H1 (cell line): ENCODE results near the gene ALDOA. TPM values are rescaled to one million over a fixed set of nuclear protein-coding genes. Genes with fewer than 3 reads are reported as not detected.

Experiments
- CTCF ChIA-PET: fragments of 300-600 bp; sonication (Branson Sonifier 250); formaldehyde crosslinking; loops from one replicate; lab custom pipeline; 2021; ENCODE audit not compliant: partially characterized antibody; lab: Charles Lee
- POLR2A ChIA-PET: fragments of 300-600 bp; sonication (Branson Sonifier 250); formaldehyde crosslinking; loops from one replicate; lab custom pipeline; 2021; ENCODE audit warnings: inconsistent platforms; ENCODE audit not compliant: partially characterized antibody; lab: Charles Lee
- DNase-seq, 2 experiments: peaks; one replicate each; pipeline versions ENCODE4 v3.0.0 to v3.0.0-alpha.2; 2010 to 2022; ENCODE audit warnings: low spot score in 2 of 2, low read depth in 1 of 2, mixed read lengths in 1 of 2
- FAIRE-seq: peaks from 2 replicates; lab custom pipeline; 2011; peaks lifted over from hg19 to GRCh38; lab: Jason Lieb, UNC
- H2AFZ ChIP-seq: 2 replicates; pipeline ENCODE4 v1.8.1; 2012; ENCODE audit warnings: low read length, inconsistent platforms
- H2AK5ac ChIP-seq: 2 replicates; pipeline ENCODE4 v1.6.1; 2013; ENCODE audit warnings: low read depth, low read length
- H2BK120ac ChIP-seq: replicated peaks from 2 replicates; pipeline ENCODE3; 2013; ENCODE audit warnings: low read depth, low read length, inconsistent platforms
- H2BK12ac ChIP-seq: 2 replicates; pipeline ENCODE4 v1.6.1; 2013; ENCODE audit warnings: low read depth, low read length
- H2BK15ac ChIP-seq: 2 replicates; pipeline ENCODE4 v1.6.1; 2013; ENCODE audit warnings: low read length
- H2BK20ac ChIP-seq: 2 replicates; pipeline ENCODE4 v1.6.1; 2013; ENCODE audit warnings: low read length
- H2BK5ac ChIP-seq: 2 replicates; pipeline ENCODE4 v1.6.1; 2013; ENCODE audit warnings: low read depth, low read length
- H3K14ac ChIP-seq: 2 replicates; pipeline ENCODE4 v1.6.1; 2013; ENCODE audit warnings: inconsistent platforms; ENCODE audit not compliant: insufficient read length
- H3K18ac ChIP-seq: 2 replicates; pipeline ENCODE4 v1.6.1; 2013; ENCODE audit warnings: low read length; ENCODE audit errors: extremely low read depth
- H3K23ac ChIP-seq: 2 replicates; pipeline ENCODE4 v1.6.1; 2013; ENCODE audit warnings: inconsistent platforms; ENCODE audit not compliant: insufficient read length
- H3K23me2 ChIP-seq: 2 replicates; pipeline ENCODE4 v1.6.1; 2013; ENCODE audit warnings: low read depth, low read length
- H3K27ac ChIP-seq: 2 replicates; pipeline ENCODE4 v1.6.1; 2011; ENCODE audit warnings: low read depth, low read length, inconsistent platforms
- H3K27me3 ChIP-seq, 4 experiments: replicated peaks in 1 of 4; 1 replicate in 1 of 4; 2 replicates in 3 of 4; pipeline versions ENCODE4 v1.6.1 to v1.8.1; 2011 to 2013; ENCODE audit warnings: low read length in 3 of 4, mild to moderate bottlenecking in 3 of 4, inconsistent platforms in 2 of 4, mixed read lengths in 2 of 4, moderate library complexity in 1 of 4; ENCODE audit not compliant: control insufficient read depth in 3 of 4, insufficient read depth in 3 of 4; ENCODE audit errors: extremely low read depth in 1 of 4
- H3K36me3 ChIP-seq, 4 experiments: 2 replicates each; pipeline versions ENCODE4 v1.6.1 to v1.8.1; 2011 to 2013; ENCODE audit warnings: mild to moderate bottlenecking in 4 of 4, low read length in 3 of 4, moderate library complexity in 2 of 4, control low read depth in 1 of 4, inconsistent platforms in 1 of 4; ENCODE audit not compliant: insufficient read depth in 4 of 4, control insufficient read depth in 2 of 4
- H3K4ac ChIP-seq: replicated peaks from 2 replicates; pipeline ENCODE3; 2013; ENCODE audit warnings: low read length, low read depth, mixed read lengths, inconsistent platforms; ENCODE audit not compliant: insufficient read length
- H3K4me1 ChIP-seq, 4 experiments: replicated peaks in 1 of 4; 1 replicate in 1 of 4; 2 replicates in 3 of 4; pipeline versions ENCODE4 v1.6.1 to v1.8.1; 2011 to 2013; ENCODE audit warnings: low read length in 3 of 4, inconsistent platforms in 2 of 4, mixed read lengths in 1 of 4; ENCODE audit not compliant: insufficient read depth in 4 of 4, control insufficient read depth in 3 of 4
- H3K4me2 ChIP-seq, 2 experiments: 2 replicates each; pipeline versions ENCODE4 v1.6.1 to v1.8.1; 2011 to 2013; ENCODE audit warnings: low read depth in 2 of 2, low read length in 2 of 2, control low read depth in 1 of 2, inconsistent platforms in 1 of 2, mild to moderate bottlenecking in 1 of 2; ENCODE audit not compliant: insufficient read depth in 1 of 2
- H3K4me3 ChIP-seq, 4 experiments: fragments of 200-600, 300-600 bp in 1 of 4; sonication (generic), shearing (Covaris generic), sonication (Bioruptor Twin) in 1 of 4; 2 replicates each; pipeline versions ENCODE4 v1.5.1 to v1.8.1; 2011 to 2016; ENCODE audit warnings: low read length in 4 of 4, low read depth in 3 of 4, control low read depth in 2 of 4, inconsistent platforms in 2 of 4, mild to moderate bottlenecking in 2 of 4, mixed read lengths in 1 of 4, moderate library complexity in 1 of 4; ENCODE audit not compliant: insufficient read depth in 2 of 4; ENCODE audit errors: extremely low read depth in 1 of 4
- H3K56ac ChIP-seq: replicated peaks from 2 replicates; pipeline ENCODE3; 2013; ENCODE audit warnings: low read depth, mild to moderate bottlenecking, mixed read lengths, low read length, inconsistent platforms; ENCODE audit not compliant: insufficient read length
- H3K79me1 ChIP-seq: 2 replicates; pipeline ENCODE4 v1.6.1; 2013; ENCODE audit warnings: low read depth, low read length, control low read depth
- H3K79me2 ChIP-seq, 2 experiments: 2 replicates each; pipeline versions ENCODE4 v1.6.1 to v1.8.1; 2012 to 2013; ENCODE audit warnings: low read length in 2 of 2, mild to moderate bottlenecking in 2 of 2, inconsistent platforms in 1 of 2; ENCODE audit not compliant: insufficient read depth in 2 of 2, control insufficient read depth in 1 of 2
- H3K9ac ChIP-seq, 4 experiments: replicated peaks in 1 of 4; 1 replicate in 1 of 4; 2 replicates in 3 of 4; pipeline versions ENCODE4 v1.6.1 to v1.8.1; 2011 to 2013; ENCODE audit warnings: low read depth in 3 of 4, low read length in 3 of 4, control low read depth in 2 of 4, mild to moderate bottlenecking in 2 of 4, moderate library complexity in 2 of 4, inconsistent platforms in 1 of 4; ENCODE audit errors: extremely low read depth in 1 of 4
- H3K9me3 ChIP-seq, 2 experiments: 2 replicates each; pipeline versions ENCODE4 v1.6.1 to v1.8.1; 2012 to 2013; ENCODE audit warnings: mild to moderate bottlenecking in 2 of 2, moderate library complexity in 2 of 2, control low read depth in 1 of 2, inconsistent platforms in 1 of 2, low read depth in 1 of 2, low read length in 1 of 2, mixed read lengths in 1 of 2; ENCODE audit not compliant: insufficient read depth in 2 of 2
- H4K20me1 ChIP-seq, 2 experiments: replicated peaks in 1 of 2; 2 replicates each; pipeline versions ENCODE3 to v1.8.1; 2011 to 2013; ENCODE audit warnings: inconsistent platforms in 2 of 2, low read length in 2 of 2, mild to moderate bottlenecking in 1 of 2; ENCODE audit not compliant: insufficient read depth in 2 of 2, control insufficient read depth in 1 of 2
- H4K5ac ChIP-seq: 2 replicates; pipeline ENCODE4 v1.6.1; 2013; ENCODE audit warnings: low read length, low read depth, mixed read lengths, inconsistent platforms; ENCODE audit not compliant: insufficient read length
- H4K8ac ChIP-seq: 2 replicates; pipeline ENCODE4 v1.8.0; 2013; ENCODE audit warnings: mild to moderate bottlenecking, moderate library complexity, low read length, inconsistent platforms; ENCODE audit not compliant: insufficient read depth; ENCODE audit errors: extremely low read depth
- H4K91ac ChIP-seq: replicated peaks from 2 replicates; pipeline ENCODE3; 2013; ENCODE audit warnings: low read length, mixed read lengths, inconsistent platforms; ENCODE audit not compliant: insufficient read length
- CHD1 ChIP-seq: IDR thresholded peaks from 2 replicates; pipeline ENCODE4 v1.6.1; 2012; ENCODE audit warnings: low read depth, low read length, improper control_type of control experiment
- GABPA ChIP-seq: IDR thresholded peaks from 2 replicates; pipeline ENCODE4 v1.6.1; 2011; ENCODE audit warnings: mild to moderate bottlenecking, low read length, moderate library complexity, borderline replicate concordance; ENCODE audit not compliant: insufficient read depth
- HDAC2 ChIP-seq, 2 experiments: fragments of 300-600 bp in 1 of 2; sonication (generic) in 1 of 2; IDR thresholded peaks; 2 replicates each; pipeline ENCODE4 v1.6.1; 2011 to 2012; ENCODE audit warnings: low read depth in 2 of 2, low read length in 2 of 2, mild to moderate bottlenecking in 2 of 2, moderate library complexity in 2 of 2, borderline replicate concordance in 1 of 2, inconsistent platforms in 1 of 2
- NANOG ChIP-seq: IDR thresholded peaks from 2 replicates; pipeline ENCODE4 v1.6.1; 2011; ENCODE audit warnings: low read length, low read depth, mild to moderate bottlenecking, inconsistent platforms; ENCODE audit not compliant: insufficient read depth, poor library complexity, severe bottlenecking
- RNF2 ChIP-seq: fragments of 200-900, 300-1000 bp; sonication (generic); IDR thresholded peaks from 2 replicates; pipeline ENCODE4 v1.7.1; 2016; ENCODE audit warnings: borderline replicate concordance, low read depth, mild to moderate bottlenecking, antibody characterized with exemption, low read length; ENCODE audit not compliant: poor library complexity, severe bottlenecking; ENCODE audit errors: missing control alignments
- SP1 ChIP-seq: IDR thresholded peaks from 2 replicates; pipeline ENCODE4 v1.6.1; 2011; ENCODE audit warnings: low read depth, low read length
- SP4 ChIP-seq: IDR thresholded peaks from 2 replicates; pipeline ENCODE4 v1.6.1; 2012; ENCODE audit warnings: low read length, inconsistent platforms
- TBP ChIP-seq: IDR thresholded peaks from 2 replicates; pipeline ENCODE4 v1.6.1; 2011; ENCODE audit warnings: low read depth, low read length, improper control_type of control experiment
- WGBS, 2 experiments: shearing (Covaris generic) in 1 of 2; methylation state at CpG; one replicate each; pipeline versions ENCODE4 v1.1.6 to v1.1.7; 2013 to 2015; ENCODE audit warnings: low lambda C conversion rate in 2 of 2, mixed read lengths in 2 of 2, inconsistent platforms in 1 of 2, low coverage in 1 of 2, missing lambda C conversion rate in 1 of 2; ENCODE audit not compliant: insufficient replicate concordance in 2 of 2, insufficient coverage in 1 of 2, insufficient read length in 1 of 2; ENCODE audit errors: extremely low coverage in 1 of 2, missing lambda C conversion rate in 1 of 2; 5-methylcytosine and 5-hydroxymethylcytosine counted together
- polyA plus RNA-seq, 7 experiments: library from polyadenylated mRNA; depleted of rRNA in 3 of 7; stranded (reverse) in 5 of 7; unstranded in 2 of 7; fragments of >200 nt in 5 of 7; fragments of 200-250 nt in 2 of 7; gene quantifications; 1 replicate in 5 of 7; 2 replicates in 1 of 7; 4 replicates in 1 of 7; pipeline versions ENCODE4 v1.2.1 to v1.2.3, GENCODE V29; 2011 to 2013; ENCODE audit warnings: missing spikeins in 2 of 7, mixed read lengths in 2 of 7
- total RNA-seq: library from RNA; stranded (reverse); fragmentation: NEBNext Ultra II Directional; extraction: Animal tissue kit (Norgen Biotek cat#: 25700); gene quantifications from 2 replicates; pipeline ENCODE4 v1.2.1, GENCODE V29; 2021

The ALDOA gene
- total and polyA plus RNA-seq, 2 of the 8 experiments (the other 6 are each of a cell fraction or from before 2014, with no cell fraction given) = 1,072 to 1,083 TPM

DNA sequence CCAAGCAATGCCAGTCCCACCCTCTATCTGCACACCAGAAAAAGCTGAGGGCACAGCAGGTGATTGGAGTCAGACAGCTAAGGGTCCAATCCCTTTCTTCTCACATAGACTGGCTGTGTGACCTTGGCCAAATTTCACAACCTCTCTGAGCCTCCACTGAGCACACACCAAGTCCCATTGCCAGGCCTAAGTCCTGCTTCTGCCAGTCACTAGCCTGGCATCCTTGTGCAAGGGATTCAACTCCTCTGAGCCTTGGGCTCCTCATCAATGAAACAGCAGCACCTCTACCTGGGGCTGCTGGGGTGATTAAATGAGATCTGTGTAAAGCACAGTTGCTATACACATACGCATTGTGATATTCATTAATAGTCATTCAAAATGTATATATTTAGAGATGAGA lies 19.0 kb upstream of the ALDOA start:
- peaks cover 3% of the 10 kb centered on the region; the same call in 1 of the 2 replicates for H3K79me1 ChIP-seq
- no peaks in the 10 kb centered on the region for H3K9me3 ChIP-seq
- H4K91ac ChIP-seq = no peak overlapping the region
- no peak overlapping the region for H3K4me2 ChIP-seq
- no peaks in the 10 kb centered on the region for H3K36me3 ChIP-seq
- H2BK5ac ChIP-seq = no peak overlapping the region
- H3K27ac ChIP-seq = no peak overlapping the region
- no peak overlapping the region for H2AFZ ChIP-seq
- FAIRE-seq (no peak), DNase-seq (no peak)
- no peak overlapping the region for H3K4me3 ChIP-seq
- no peaks in the 10 kb centered on the region for H3K4me1 ChIP-seq
- no peak overlapping the region for H2BK15ac ChIP-seq
- H3K23me2 ChIP-seq = peaks cover 6% of the 10 kb centered on the region
- H3K56ac ChIP-seq = no peak overlapping the region
- ChIA-PET CTCF (interaction anchor here (1.0 to 1.7 kb wide), 2 partner anchors 9 to 139 kb away, joined by 4 to 6 read pairs; no protein-coding TSS in a partner anchor), POLR2A (interaction anchor here (1.3 kb wide), 1 partner anchor 19 kb away, joined by 4 read pairs; the partner anchor contains the start of gene ALDOA)
- H3K27me3 ChIP-seq = peaks cover 0 to 6% (median 1%) of the 10 kb centered on the region in 4 experiments; a peak in 3 of 7 replicates
- H3K14ac ChIP-seq = no peak overlapping the region
- no peak overlapping the region for H2BK120ac ChIP-seq
- 0 out of 2 replicates have a peak overlapping the region, but pooled peaks have one; percentile 24 for H2AK5ac ChIP-seq
- no peak overlapping the region for H2BK20ac ChIP-seq
- H3K18ac ChIP-seq = no peak overlapping the region
- H2BK12ac ChIP-seq = no peak overlapping the region
- no peak overlapping the region for H3K23ac ChIP-seq
- peaks cover 0 to 5% of the 10 kb centered on the region in 2 experiments for H4K20me1 ChIP-seq
- no peak overlapping the region for H4K5ac ChIP-seq
- H3K9ac ChIP-seq = no peak overlapping the region
- no peaks in the 10 kb centered on the region for H3K79me2 ChIP-seq
- no peak overlapping the region for H4K8ac ChIP-seq
- no peak for TF ChIP-seq GABPA
- TF ChIP-seq SP4 = no peak
- no peak for TF ChIP-seq CHD1
- no peak for TF ChIP-seq NANOG
- no peak for TF ChIP-seq TBP
- no peak for TF ChIP-seq HDAC2 (IDR thresholded peaks at IDR 0.05; ENCODE audit: borderline replicate concordance in 1 of 2, low read depth in 2 of 2, low read length in 2 of 2)
- no peak for TF ChIP-seq SP1
- no peak for TF ChIP-seq RNF2
- 78% methylated on average over 1 of the region's 1 CpG; no CpG with 5 or more reads in 1 of the 2 experiments for WGBS, 2 experiments
- no peak overlapping the region for H3K4ac ChIP-seq
